Body of pancreas (tissue), 4 donors: Measurements from ENCODE around the gene OGG1. TPM values are rescaled to one million over a fixed set of nuclear protein-coding genes. Genes with fewer than 3 reads are reported as not detected.

ENCODE experiments used
- ATAC-seq: fragments of 150-250 bp; one replicate; pipeline ENCODE4 v1.9.1; 2016
- DNase-seq, 4 donors: peaks; one replicate each; pipeline ENCODE4 v3.0.0-alpha.2; 2019
- H3K27ac ChIP-seq, 4 donors: fragments of 200-600 bp; sonication (generic); 1 replicate in 3 of 4; 2 replicates in 1 of 4; pipeline versions ENCODE4 v1.5.1 to v1.6.1; 2016 to 2019; ENCODE audit warnings: mild to moderate bottlenecking in 1 of 4, mixed read lengths in 1 of 4, moderate library complexity in 1 of 4
- H3K27me3 ChIP-seq, 2 donors: fragments of 200-600 bp; sonication (generic); one replicate each; pipeline ENCODE4 v1.6.0; 2016; ENCODE audit warnings: mild to moderate bottlenecking in 1 of 2
- H3K36me3 ChIP-seq, 2 donors: fragments of 200-600 bp; sonication (generic); replicated peaks in 1 of 2; 2 replicates each; pipeline ENCODE4 v1.5.1; 2016; ENCODE audit warnings: low read depth in 2 of 2; ENCODE audit not compliant: insufficient read depth in 1 of 2
- H3K4me1 ChIP-seq: fragments of 200-600 bp; sonication (generic); one replicate; pipeline ENCODE4 v1.6.0; 2016
- H3K4me3 ChIP-seq, 2 donors: fragments of 200-600 bp; sonication (generic); 1 replicate in 1 of 2; 2 replicates in 1 of 2; pipeline ENCODE4 v1.5.1; 2016 to 2019
- H3K9me3 ChIP-seq, 3 donors: fragments of 200-600 bp; sonication (generic); 1 replicate in 2 of 3; 2 replicates in 1 of 3; pipeline ENCODE4 v1.5.1; 2016
- CTCF ChIP-seq, 7 experiments: fragments of 450-650 bp in 4 of 7; fragments of 200-600 bp in 3 of 7; sonication (generic) in 3 of 7; IDR thresholded peaks; one replicate each; pipeline ENCODE4 v1.5.1; 2016 to 2019; ENCODE audit warnings: antibody characterized with exemption in 7 of 7
- POLR2A ChIP-seq, 3 donors: fragments of 450-650 bp; IDR thresholded peaks; one replicate each; pipeline ENCODE4 v1.6.1; 2016; ENCODE audit warnings: antibody characterized with exemption in 3 of 3, mild to moderate bottlenecking in 2 of 3
- WGBS, 2 donors: methylation state at CpG; one replicate each; pipeline ENCODE4 v1.1.5; 2017; 5-methylcytosine and 5-hydroxymethylcytosine counted together
- intact Hi-C: fragments of 100-400 bp; cut with DNase I; formaldehyde crosslinking; loops from one replicate; pipeline ENCODE4 v1.15.1; 2023
- total RNA-seq, 2 donors: library from RNA; depleted of rRNA; stranded (reverse); fragments of >200 nt; gene quantifications; one replicate each; pipeline ENCODE4 v1.1.0, GENCODE V29; 2016

Gene OGG1
- total RNA-seq, 2 donors from 2014 or later, result 18.1 to 28.3 TPM

GRCh38 chr3:9780458-9780812 is 30.7 kb downstream of the OGG1 start:
- ATAC-seq (no peak), DNase-seq (no peak)
- no peak overlapping the region for H3K4me3 ChIP-seq
- H3K27me3 ChIP-seq, result no peaks in the 10 kb centered on the region
- H3K4me1 ChIP-seq, result no peaks in the 10 kb centered on the region
- H3K27ac ChIP-seq, result peak overlapping the region in 1 of 4 donors; percentile 61
- intact Hi-C loops, result no loop called here
- peaks cover 4 to 7% of the 10 kb centered on the region in 2 donors for H3K36me3 ChIP-seq
- WGBS, 2 donors, result 81 to 84% methylated on average over 2 to 10 of the region's 10 CpGs
- no peaks in the 10 kb centered on the region for H3K9me3 ChIP-seq
- TF ChIP-seq POLR2A (IDR thresholded peaks at IDR 0.05) (no peak), CTCF (IDR thresholded peaks at IDR 0.05) (no peak)

GRCh38 chr3:9780910-9781309 is 31.2 kb downstream of the OGG1 start:
- H3K27me3 ChIP-seq, result no peaks in the 10 kb centered on the region
- H3K4me1 ChIP-seq, result no peaks in the 10 kb centered on the region
- H3K4me3 ChIP-seq, result no peak overlapping the region
- 90 to 93% methylated on average over 4 of the region's 4 CpGs for WGBS, 2 donors
- peak overlapping the region in 1 of 4 donors; percentile 61 for H3K27ac ChIP-seq
- no peaks in the 10 kb centered on the region for H3K9me3 ChIP-seq
- H3K36me3 ChIP-seq, result peaks cover 4 to 9% of the 10 kb centered on the region in 2 donors
- ATAC-seq (no peak), DNase-seq (no peak)
- TF ChIP-seq POLR2A (IDR thresholded peaks at IDR 0.05) (no peak), CTCF (IDR thresholded peaks at IDR 0.05) (no peak)
- intact Hi-C loops, result no loop called here

GRCh38 chr3:9781551-9781950 is 31.8 kb downstream of the OGG1 start:
- Histone ChIP-seq H3K9me3 (no peaks in the 10 kb centered on the region), H3K36me3 (peaks cover 4 to 9% of the 10 kb centered on the region in 2 donors), H3K4me1 (no peaks in the 10 kb centered on the region), H3K27me3 (no peaks in the 10 kb centered on the region), H3K27ac (no peak overlapping the region), H3K4me3 (no peak overlapping the region)
- intact Hi-C loops, result no loop called here
- TF ChIP-seq POLR2A (IDR thresholded peaks at IDR 0.05) (no peak), CTCF (IDR thresholded peaks at IDR 0.05) (no peak)
- ATAC-seq (no peak), DNase-seq (no peak)
- 40 to 42% methylated on average over 1 of the region's 1 CpG for WGBS, 2 donors

GRCh38 chr3:9781978-9782603 is 32.3 kb downstream of the OGG1 start:
- TF ChIP-seq POLR2A (IDR thresholded peaks at IDR 0.05), result no peak
- no peak for TF ChIP-seq CTCF (IDR thresholded peaks at IDR 0.05)
- H3K27me3 ChIP-seq, result no peaks in the 10 kb centered on the region
- no peak overlapping the region for H3K4me3 ChIP-seq
- DNase-seq (no peak), ATAC-seq (no peak)
- intact Hi-C loops, result no loop called here
- no peaks in the 10 kb centered on the region for H3K9me3 ChIP-seq
- peaks cover 4 to 9% of the 10 kb centered on the region in 2 donors for H3K36me3 ChIP-seq
- no peaks in the 10 kb centered on the region for H3K4me1 ChIP-seq
- 50 to 59% methylated on average over 3 of the region's 3 CpGs for WGBS, 2 donors
- H3K27ac ChIP-seq, result no peak overlapping the region

- no peak for ATAC-seq
- no peak for DNase-seq
- intact Hi-C loops, result no loop called here
- 36 to 43% methylated on average over 3 of the region's 3 CpGs for WGBS, 2 donors
- Histone ChIP-seq H3K36me3 (peaks cover 4 to 9% of the 10 kb centered on the region in 2 donors), H3K9me3 (no peaks in the 10 kb centered on the region), H3K27me3 (no peaks in the 10 kb centered on the region), H3K4me1 (no peaks in the 10 kb centered on the region), H3K4me3 (no peak overlapping the region), H3K27ac (no peak overlapping the region)
- TF ChIP-seq POLR2A (IDR thresholded peaks at IDR 0.05) (no peak), CTCF (IDR thresholded peaks at IDR 0.05) (peak in 1 of 7 experiments; percentile 10)
These were observed 33.0 kb downstream of the OGG1 start for GRCh38 chr3:9782770-9783169.
